ENCODE measurements around the gene BMP7.
A peak's percentile ranks its signal among the peaks of the same experiment; 100 is the strongest.

BMP7 gene

GRCh38 chr20:57243480-57244220, 22.8 kb downstream of the BMP7 start:
- Histone ChIP-seq H3K9ac (ENCODE audit: low read depth, low read length, poor library complexity) (no peak overlapping the region), H3K36me3 (replicated peaks in 1 of 2; ENCODE audit: control insufficient read depth in 2 of 2, insufficient read depth in 2 of 2, low read length in 2 of 2) (peaks cover 0 to 22% of the 10 kb centered on the region in 2 donors), H3K14ac (ENCODE audit: low read length) (no peak overlapping the region), H4K91ac (ENCODE audit: low read depth, low read length, poor library complexity) (no peak overlapping the region), H3K27ac (replicated peaks; ENCODE audit: low read length) (no peak overlapping the region), H3K18ac (ENCODE audit: low read length) (no peak overlapping the region), H2AFZ (ENCODE audit: low read length) (no peak overlapping the region), H3K27me3 (ENCODE audit: control insufficient read depth in 3 of 3, insufficient read depth in 3 of 3, low read depth in 1 of 3, low read length in 3 of 3) (no peaks in the 10 kb centered on the region), H2BK5ac (ENCODE audit: low read length) (no peak overlapping the region), H3K23ac (ENCODE audit: low read depth, low read length, poor library complexity) (no peak overlapping the region), H4K8ac (ENCODE audit: low read depth, low read length) (no peak overlapping the region), H3K9me3 (replicated peaks in 1 of 2; ENCODE audit: control insufficient read depth in 2 of 2, insufficient read depth in 1 of 2, low read depth in 1 of 2, low read length in 2 of 2) (peaks cover 4 to 19% of the 10 kb centered on the region in 2 donors), H2BK12ac (ENCODE audit: low read length) (no peak overlapping the region), H3K4me3 (ENCODE audit: low read length in 2 of 2) (no peak overlapping the region), H2AK5ac (ENCODE audit: low read depth, low read length) (no peak overlapping the region), H3K4ac (ENCODE audit: low read length) (no peak overlapping the region), H2BK120ac (ENCODE audit: low read depth, low read length) (no peak overlapping the region), H3K4me2 (ENCODE audit: insufficient read depth, low read length, poor library complexity, severe bottlenecking) (no peak overlapping the region), H3K79me1 (ENCODE audit: low read depth, low read length) (no peaks in the 10 kb centered on the region), H2BK15ac (ENCODE audit: low read length) (no peak overlapping the region), H3K4me1 (ENCODE audit: control insufficient read depth in 2 of 2, insufficient read depth in 1 of 2, low read depth in 1 of 2, low read length in 2 of 2) (peaks cover 0 to 1% of the 10 kb centered on the region in 2 donors)
- no peak for DNase-seq (ENCODE audit: low spot score)
- no CpG with 5 or more reads among the region's 17 CpGs for WGBS, 2 donors (ENCODE audit: extremely low coverage in 2 of 2, insufficient read length in 2 of 2, insufficient replicate concordance in 1 of 2)

- H3K23ac ChIP-seq (ENCODE audit: low read depth, low read length, poor library complexity): no peak overlapping the region
- H3K27ac ChIP-seq (replicated peaks; ENCODE audit: low read length): no peak overlapping the region
- no peak overlapping the region for H3K4me3 ChIP-seq (ENCODE audit: low read length in 2 of 2)
- H3K9ac ChIP-seq (ENCODE audit: low read depth, low read length, poor library complexity): no peak overlapping the region
- H2AK5ac ChIP-seq (ENCODE audit: low read depth, low read length): no peak overlapping the region
- no peak overlapping the region for H3K4me2 ChIP-seq (ENCODE audit: insufficient read depth, low read length, poor library complexity, severe bottlenecking)
- no peak overlapping the region for H3K18ac ChIP-seq (ENCODE audit: low read length)
- H3K14ac ChIP-seq (ENCODE audit: low read length): no peak overlapping the region
- H3K4me1 ChIP-seq (ENCODE audit: control insufficient read depth in 2 of 2, insufficient read depth in 1 of 2, low read depth in 1 of 2, low read length in 2 of 2): peaks cover 0 to 1% of the 10 kb centered on the region in 2 donors
- peaks cover 0 to 15% of the 10 kb centered on the region in 2 donors for H3K9me3 ChIP-seq (replicated peaks in 1 of 2; ENCODE audit: control insufficient read depth in 2 of 2, insufficient read depth in 1 of 2, low read depth in 1 of 2, low read length in 2 of 2)
- H2BK5ac ChIP-seq (ENCODE audit: low read length): no peak overlapping the region
- no peak overlapping the region for H3K4ac ChIP-seq (ENCODE audit: low read length)
- H4K91ac ChIP-seq (ENCODE audit: low read depth, low read length, poor library complexity): no peak overlapping the region
- WGBS, 2 donors (ENCODE audit: extremely low coverage in 2 of 2, insufficient read length in 2 of 2, insufficient replicate concordance in 1 of 2): no CpG with 5 or more reads among the region's 4 CpGs
- no peak overlapping the region for H2BK12ac ChIP-seq (ENCODE audit: low read length)
- H2BK15ac ChIP-seq (ENCODE audit: low read length): no peak overlapping the region
- H2AFZ ChIP-seq (ENCODE audit: low read length): no peak overlapping the region
- H3K27me3 ChIP-seq (ENCODE audit: control insufficient read depth in 3 of 3, insufficient read depth in 3 of 3, low read depth in 1 of 3, low read length in 3 of 3): no peaks in the 10 kb centered on the region
- H3K36me3 ChIP-seq (replicated peaks in 1 of 2; ENCODE audit: control insufficient read depth in 2 of 2, insufficient read depth in 2 of 2, low read length in 2 of 2): peaks cover 0 to 22% of the 10 kb centered on the region in 2 donors
- no peaks in the 10 kb centered on the region for H3K79me1 ChIP-seq (ENCODE audit: low read depth, low read length)
- DNase-seq (ENCODE audit: low spot score): no peak
- no peak overlapping the region for H4K8ac ChIP-seq (ENCODE audit: low read depth, low read length)
- no peak overlapping the region for H2BK120ac ChIP-seq (ENCODE audit: low read depth, low read length)
These were observed 24.0 kb downstream of the BMP7 start for GRCh38 chr20:57242414-57242813.

GRCh38 chr20:57241363-57241991, 25.0 kb downstream of the BMP7 start:
- Histone ChIP-seq H3K4ac (ENCODE audit: low read length) (no peak overlapping the region), H2AK5ac (ENCODE audit: low read depth, low read length) (peak overlapping the region; percentile 67), H3K27ac (replicated peaks; ENCODE audit: low read length) (no peak overlapping the region), H2BK5ac (ENCODE audit: low read length) (no peak overlapping the region), H3K27me3 (ENCODE audit: control insufficient read depth in 3 of 3, insufficient read depth in 3 of 3, low read depth in 1 of 3, low read length in 3 of 3) (no peaks in the 10 kb centered on the region), H3K18ac (ENCODE audit: low read length) (peak overlapping the region; percentile 55), H3K14ac (ENCODE audit: low read length) (no peak overlapping the region), H2BK120ac (ENCODE audit: low read depth, low read length) (no peak overlapping the region), H3K4me2 (ENCODE audit: insufficient read depth, low read length, poor library complexity, severe bottlenecking) (no peak overlapping the region), H3K9me3 (replicated peaks in 1 of 2; ENCODE audit: control insufficient read depth in 2 of 2, insufficient read depth in 1 of 2, low read depth in 1 of 2, low read length in 2 of 2) (peaks cover 0 to 12% of the 10 kb centered on the region in 2 donors), H4K8ac (ENCODE audit: low read depth, low read length) (no peak overlapping the region), H3K36me3 (replicated peaks in 1 of 2; ENCODE audit: control insufficient read depth in 2 of 2, insufficient read depth in 2 of 2, low read length in 2 of 2) (peaks cover 0 to 22% of the 10 kb centered on the region in 2 donors), H3K4me3 (ENCODE audit: low read length in 2 of 2) (no peak overlapping the region), H2BK12ac (ENCODE audit: low read length) (no peak overlapping the region), H3K9ac (ENCODE audit: low read depth, low read length, poor library complexity) (peak overlapping the region; percentile 78), H3K23ac (ENCODE audit: low read depth, low read length, poor library complexity) (no peak overlapping the region), H3K79me1 (ENCODE audit: low read depth, low read length) (no peaks in the 10 kb centered on the region), H2BK15ac (ENCODE audit: low read length) (no peak overlapping the region), H3K4me1 (ENCODE audit: control insufficient read depth in 2 of 2, insufficient read depth in 1 of 2, low read depth in 1 of 2, low read length in 2 of 2) (peaks cover 0 to 1% of the 10 kb centered on the region in 2 donors), H2AFZ (ENCODE audit: low read length) (no peak overlapping the region), H4K91ac (ENCODE audit: low read depth, low read length, poor library complexity) (no peak overlapping the region)
- no CpG with 5 or more reads among the region's 6 CpGs for WGBS, 2 donors (ENCODE audit: extremely low coverage in 2 of 2, insufficient read length in 2 of 2, insufficient replicate concordance in 1 of 2)
- no peak for DNase-seq (ENCODE audit: low spot score)

GRCh38 chr20:57240581-57241362, 25.7 kb downstream of the BMP7 start:
- Histone ChIP-seq H4K91ac (ENCODE audit: low read depth, low read length, poor library complexity) (no peak overlapping the region), H3K14ac (ENCODE audit: low read length) (no peak overlapping the region), H3K9ac (ENCODE audit: low read depth, low read length, poor library complexity) (no peak overlapping the region), H3K4me2 (ENCODE audit: insufficient read depth, low read length, poor library complexity, severe bottlenecking) (no peak overlapping the region), H3K18ac (ENCODE audit: low read length) (peak overlapping the region; percentile 68), H3K4ac (ENCODE audit: low read length) (no peak overlapping the region), H2AK5ac (ENCODE audit: low read depth, low read length) (peak overlapping the region; percentile 67), H3K79me1 (ENCODE audit: low read depth, low read length) (no peaks in the 10 kb centered on the region), H2BK120ac (ENCODE audit: low read depth, low read length) (no peak overlapping the region), H3K23ac (ENCODE audit: low read depth, low read length, poor library complexity) (no peak overlapping the region), H3K27ac (replicated peaks; ENCODE audit: low read length) (no peak overlapping the region), H2BK12ac (ENCODE audit: low read length) (no peak overlapping the region), H3K27me3 (ENCODE audit: control insufficient read depth in 3 of 3, insufficient read depth in 3 of 3, low read depth in 1 of 3, low read length in 3 of 3) (no peaks in the 10 kb centered on the region), H3K4me3 (ENCODE audit: low read length in 2 of 2) (no peak overlapping the region), H3K9me3 (replicated peaks in 1 of 2; ENCODE audit: control insufficient read depth in 2 of 2, insufficient read depth in 1 of 2, low read depth in 1 of 2, low read length in 2 of 2) (peaks cover 0 to 12% of the 10 kb centered on the region in 2 donors), H3K36me3 (replicated peaks in 1 of 2; ENCODE audit: control insufficient read depth in 2 of 2, insufficient read depth in 2 of 2, low read length in 2 of 2) (peaks cover 0 to 24% of the 10 kb centered on the region in 2 donors), H4K8ac (ENCODE audit: low read depth, low read length) (no peak overlapping the region), H2BK5ac (ENCODE audit: low read length) (no peak overlapping the region), H2AFZ (ENCODE audit: low read length) (no peak overlapping the region), H3K4me1 (ENCODE audit: control insufficient read depth in 2 of 2, insufficient read depth in 1 of 2, low read depth in 1 of 2, low read length in 2 of 2) (peaks cover 0 to 1% of the 10 kb centered on the region in 2 donors), H2BK15ac (ENCODE audit: low read length) (no peak overlapping the region)
- no CpG with 5 or more reads among the region's 8 CpGs for WGBS, 2 donors (ENCODE audit: extremely low coverage in 2 of 2, insufficient read length in 2 of 2, insufficient replicate concordance in 1 of 2)
- no peak for DNase-seq (ENCODE audit: low spot score)

Measured in neuronal stem cell (in vitro differentiated cells).